CD4-positive, alpha-beta T cell treated with Interleukin-4 for 4 hours (primary cell): ENCODE results near the gene NMT2.
"Not testable (repeated sequence)": the region's sequence is repeated elsewhere in the genome, so short reads cannot be mapped to it uniquely, and the experiment has no call there.

ENCODE experiments used
- DNase-seq: peaks from one replicate; pipeline ENCODE4 v3.0.0-alpha.2; 2020

Gene NMT2

GRCh38 chr10:15168291-15168785 is at the start of gene NMT2:
Gene NMT2 (minus strand): TSS chr10:15168693. CDS start chr10:15168612, 81 bp downstream.
- no peak for DNase-seq

GRCh38 chr10:15216700-15217099 is 48.2 kb upstream of the NMT2 start:
- DNase-seq: no peak

GRCh38 chr10:15214237-15214636 is 45.7 kb upstream of the NMT2 start:
- no peak for DNase-seq

GRCh38 chr10:15213461-15213861 is 45.0 kb upstream of the NMT2 start:
- DNase-seq: no peak

- DNase-seq: no peak
Measured at GRCh38 chr10:15211464-15211979, 43.0 kb upstream of the NMT2 start.

- DNase-seq: no peak
Measured at GRCh38 chr10:15210521-15210920, 42.0 kb upstream of the NMT2 start.

GRCh38 chr10:15209827-15210509 is 41.5 kb upstream of the NMT2 start:
- peak; percentile 79 for DNase-seq

- no peak for DNase-seq
Measured at GRCh38 chr10:15208221-15208620, 39.7 kb upstream of the NMT2 start.

- not testable (repeated sequence) for DNase-seq
Measured at GRCh38 chr10:15207410-15207809, 38.9 kb upstream of the NMT2 start.

GRCh38 chr10:15202639-15203038 is 34.1 kb upstream of the NMT2 start:
- no peak for DNase-seq

GRCh38 chr10:15202301-15202621 is 33.8 kb upstream of the NMT2 start:
- not testable (repeated sequence) for DNase-seq

- no peak for DNase-seq
Measured at GRCh38 chr10:15201589-15202300, 33.3 kb upstream of the NMT2 start.

GRCh38 chr10:15200626-15201025 is 32.1 kb upstream of the NMT2 start:
- no peak for DNase-seq

GRCh38 chr10:15197911-15198310 is 29.4 kb upstream of the NMT2 start:
- DNase-seq: no peak

GRCh38 chr10:15197276-15197675 is 28.8 kb upstream of the NMT2 start:
- peak; percentile 13 for DNase-seq

- no peak for DNase-seq
Measured at GRCh38 chr10:15196021-15196834, 27.7 kb upstream of the NMT2 start.

GRCh38 chr10:15189133-15189885 is 20.8 kb upstream of the NMT2 start:
- no peak for DNase-seq

GRCh38 chr10:15188603-15189002 is 20.1 kb upstream of the NMT2 start:
- no peak for DNase-seq

GRCh38 chr10:15183689-15184481 is 15.4 kb upstream of the NMT2 start:
- DNase-seq: no peak

- DNase-seq: no peak
Measured at GRCh38 chr10:15182540-15183207, 14.2 kb upstream of the NMT2 start.

- no peak for DNase-seq
Measured at GRCh38 chr10:15181576-15182156, 13.2 kb upstream of the NMT2 start.
